Hindlimb muscle (tissue), 1 donor: ENCODE results near the gene YTHDC2. TPM values are rescaled to one million over a fixed set of nuclear protein-coding genes. Genes with fewer than 3 reads are reported as not detected.

Experiments used
- DNase-seq: peaks from one replicate; pipeline ENCODE4 v3.0.0-alpha.2; 2013
- polyA plus RNA-seq: library from polyadenylated mRNA; unstranded; fragments of 120-200 nt; gene quantifications from one replicate; pipeline ENCODE4 v1.2.1, GENCODE V29; 2013; ENCODE audit not compliant: insufficient read length

Gene YTHDC2
- polyA plus RNA-seq, 1 donor, result 17.4 TPM

GRCh38 chr5:113606298-113607134 lies 93.0 kb downstream of the YTHDC2 start:
- DNase-seq, result peak; percentile 23

- DNase-seq, result no peak
These were observed 93.9 kb downstream of the YTHDC2 start for GRCh38 chr5:113607361-113607760.

- no peak for DNase-seq
These were observed 94.7 kb downstream of the YTHDC2 start for GRCh38 chr5:113608113-113608596.

GRCh38 chr5:113612060-113612496 lies 98.6 kb downstream of the YTHDC2 start:
- no peak for DNase-seq

GRCh38 chr5:113614191-113614590 lies 100.7 kb downstream of the YTHDC2 start:
- no peak for DNase-seq

GRCh38 chr5:113615708-113616107 lies 102.2 kb downstream of the YTHDC2 start:
- no peak for DNase-seq

- DNase-seq, result no peak
These were observed 103.8 kb downstream of the YTHDC2 start for GRCh38 chr5:113617191-113617796.

GRCh38 chr5:113632996-113633395 lies 119.5 kb downstream of the YTHDC2 start:
- no peak for DNase-seq

GRCh38 chr5:113634957-113635356 lies 121.5 kb downstream of the YTHDC2 start:
- no peak for DNase-seq

GRCh38 chr5:113641715-113642114 lies 128.2 kb downstream of the YTHDC2 start:
- DNase-seq, result no peak

Other genes with a start within 250 kb of the YTHDC2 start
- not detected for gene TSSK1B, start 78.7 kb upstream of the YTHDC2 start, polyA plus RNA-seq
- 17.8 TPM for gene MCC, start 25.2 kb upstream of the YTHDC2 start, polyA plus RNA-seq